Smooth muscle cell (in vitro differentiated cells): Measurements from ENCODE around the gene NDUFV1. TPM values are rescaled to one million over a fixed set of nuclear protein-coding genes. Genes with fewer than 3 reads are reported as not detected.

ENCODE experiments used
- DNase-seq: peaks from one replicate; lab custom pipeline; 2025; ENCODE audit not compliant: unreplicated experiment; lab: John Stamatoyannopoulos, UW
- H2AFZ ChIP-seq: fragments of 200-600 bp; sonication (generic); 2 replicates; pipeline ENCODE4 v1.6.0; 2016; ENCODE audit warnings: antibody characterized with exemption, low read depth, mild to moderate bottlenecking
- H3F3A ChIP-seq: fragments of 200-600 bp; sonication (generic); 2 replicates; pipeline ENCODE4 v1.6.0; 2017; ENCODE audit warnings: antibody characterized with exemption, low read depth
- H3K27ac ChIP-seq: fragments of 200-600 bp; sonication (generic); 2 replicates; pipeline ENCODE4 v1.5.1; 2016; ENCODE audit warnings: low read depth, mild to moderate bottlenecking
- H3K27me3 ChIP-seq: fragments of 200-600 bp; sonication (generic); 2 replicates; pipeline ENCODE4 v1.6.1; 2016; ENCODE audit warnings: low read depth, mild to moderate bottlenecking
- H3K36me3 ChIP-seq: fragments of 200-600 bp; sonication (generic); 2 replicates; pipeline ENCODE4 v1.5.1; 2016; ENCODE audit warnings: low read depth
- H3K4me1 ChIP-seq: fragments of 200-600 bp; sonication (generic); 2 replicates; pipeline ENCODE4 v1.5.1; 2016; ENCODE audit warnings: low read depth
- H3K4me2 ChIP-seq: fragments of 200-600 bp; sonication (generic); 2 replicates; pipeline ENCODE4 v1.6.0; 2016; ENCODE audit warnings: mild to moderate bottlenecking
- H3K4me3 ChIP-seq: fragments of 200-600 bp; sonication (generic); 2 replicates; pipeline ENCODE4 v1.5.1; 2016; ENCODE audit warnings: mild to moderate bottlenecking
- H3K79me2 ChIP-seq: fragments of 200-600 bp; sonication (generic); 2 replicates; pipeline ENCODE4 v1.6.0; 2016; ENCODE audit warnings: low read depth, mild to moderate bottlenecking
- H3K9ac ChIP-seq: fragments of 200-600 bp; sonication (generic); 2 replicates; pipeline ENCODE4 v1.6.0; 2016; ENCODE audit warnings: low read depth
- H3K9me3 ChIP-seq: fragments of 200-600 bp; sonication (generic); replicated peaks from 2 replicates; pipeline ENCODE4 v1.5.1; 2016; ENCODE audit warnings: low read depth
- H4K20me1 ChIP-seq: fragments of 200-600 bp; sonication (generic); 2 replicates; pipeline ENCODE4 v1.6.0; 2016; ENCODE audit warnings: low read depth
- WGBS: methylation state at CpG from one replicate; pipeline ENCODE4 v1.1.7; 2016; ENCODE audit warnings: low lambda C conversion rate; 5-methylcytosine and 5-hydroxymethylcytosine counted together
- polyA plus RNA-seq: library from polyadenylated mRNA; unstranded; fragments of >200 nt; fragmentation: Nextera tagmentation; extraction: Ambion mirVana; gene quantifications from 2 replicates; pipeline ENCODE4 v1.2.1, GENCODE V29; 2016
- total RNA-seq: library from RNA; depleted of rRNA; stranded (reverse); fragments of >200 nt; gene quantifications from 2 replicates; pipeline ENCODE4 v1.2.3, GENCODE V29; 2014
- TF ChIP-seq, protein P1 (sequence below): fragments of 200-600 bp; sonication (generic); IDR thresholded peaks from 2 replicates; pipeline ENCODE4 v1.5.1; 2017; ENCODE audit warnings: borderline replicate concordance, mild to moderate bottlenecking, antibody characterized with exemption; ENCODE audit not compliant: insufficient read depth, poor library complexity, severe bottlenecking

Gene NDUFV1
- total and polyA plus RNA-seq, 2 experiments from 2014 or later: 111 to 201 TPM

DNA sequence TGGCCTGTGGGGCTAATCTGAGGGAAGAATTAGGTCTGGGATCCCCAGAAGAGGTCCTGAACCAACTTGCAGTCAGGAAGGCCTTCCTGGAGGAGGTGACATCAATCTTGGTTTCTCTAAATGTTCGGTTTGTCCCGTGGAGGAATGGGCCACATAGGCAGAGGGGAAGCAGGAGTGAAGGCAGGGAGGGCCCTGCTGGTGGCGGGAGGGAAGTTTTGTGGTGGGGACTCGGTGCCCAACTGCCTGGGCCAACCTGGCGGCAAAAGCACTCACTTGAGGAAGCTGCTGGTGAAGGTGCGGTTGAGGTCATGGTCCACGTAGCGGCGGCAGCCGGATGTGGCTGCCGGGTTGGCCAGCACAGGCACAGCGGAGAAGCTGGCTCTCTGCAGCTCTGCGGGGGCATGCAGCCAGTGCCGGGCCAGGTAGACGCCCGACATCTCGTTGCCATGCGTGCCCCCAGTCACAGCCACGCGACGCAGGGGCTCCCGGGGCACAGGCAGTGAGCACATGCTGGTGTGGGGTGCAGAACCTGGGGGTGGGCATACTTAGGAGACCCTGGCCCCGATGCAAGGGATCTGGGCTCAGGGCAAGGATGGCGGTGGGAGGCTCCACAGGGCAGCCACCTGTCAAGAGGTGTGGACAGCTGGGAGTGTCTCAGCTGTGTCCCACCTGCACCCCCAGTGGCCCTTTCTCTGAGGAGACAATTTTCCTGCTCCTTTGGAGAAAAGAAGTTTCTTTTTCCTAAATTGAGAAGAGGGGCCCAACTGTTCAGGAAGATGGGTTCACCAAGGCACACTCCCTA lies 40.0 kb downstream of the NDUFV1 start:
- no peak for DNase-seq
- H3K27me3 ChIP-seq: no peaks in the 10 kb centered on the region
- H2AFZ ChIP-seq: no peak overlapping the region
- WGBS: 90% methylated on average over 24 of the region's 24 CpGs
- H3K79me2 ChIP-seq: no peaks in the 10 kb centered on the region
- H3K4me3 ChIP-seq: no peak overlapping the region
- H4K20me1 ChIP-seq: no peaks in the 10 kb centered on the region
- H3K27ac ChIP-seq: no peak overlapping the region
- TF ChIP-seq, protein P1, sequence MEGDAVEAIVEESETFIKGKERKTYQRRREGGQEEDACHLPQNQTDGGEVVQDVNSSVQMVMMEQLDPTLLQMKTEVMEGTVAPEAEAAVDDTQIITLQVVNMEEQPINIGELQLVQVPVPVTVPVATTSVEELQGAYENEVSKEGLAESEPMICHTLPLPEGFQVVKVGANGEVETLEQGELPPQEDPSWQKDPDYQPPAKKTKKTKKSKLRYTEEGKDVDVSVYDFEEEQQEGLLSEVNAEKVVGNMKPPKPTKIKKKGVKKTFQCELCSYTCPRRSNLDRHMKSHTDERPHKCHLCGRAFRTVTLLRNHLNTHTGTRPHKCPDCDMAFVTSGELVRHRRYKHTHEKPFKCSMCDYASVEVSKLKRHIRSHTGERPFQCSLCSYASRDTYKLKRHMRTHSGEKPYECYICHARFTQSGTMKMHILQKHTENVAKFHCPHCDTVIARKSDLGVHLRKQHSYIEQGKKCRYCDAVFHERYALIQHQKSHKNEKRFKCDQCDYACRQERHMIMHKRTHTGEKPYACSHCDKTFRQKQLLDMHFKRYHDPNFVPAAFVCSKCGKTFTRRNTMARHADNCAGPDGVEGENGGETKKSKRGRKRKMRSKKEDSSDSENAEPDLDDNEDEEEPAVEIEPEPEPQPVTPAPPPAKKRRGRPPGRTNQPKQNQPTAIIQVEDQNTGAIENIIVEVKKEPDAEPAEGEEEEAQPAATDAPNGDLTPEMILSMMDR: no peak
- no peaks in the 10 kb centered on the region for H3K9me3 ChIP-seq
- H3K36me3 ChIP-seq: no peaks in the 10 kb centered on the region
- H3K4me2 ChIP-seq: no peak overlapping the region
- H3F3A ChIP-seq: no peaks in the 10 kb centered on the region
- H3K4me1 ChIP-seq: no peaks in the 10 kb centered on the region
- no peak overlapping the region for H3K9ac ChIP-seq

DNA sequence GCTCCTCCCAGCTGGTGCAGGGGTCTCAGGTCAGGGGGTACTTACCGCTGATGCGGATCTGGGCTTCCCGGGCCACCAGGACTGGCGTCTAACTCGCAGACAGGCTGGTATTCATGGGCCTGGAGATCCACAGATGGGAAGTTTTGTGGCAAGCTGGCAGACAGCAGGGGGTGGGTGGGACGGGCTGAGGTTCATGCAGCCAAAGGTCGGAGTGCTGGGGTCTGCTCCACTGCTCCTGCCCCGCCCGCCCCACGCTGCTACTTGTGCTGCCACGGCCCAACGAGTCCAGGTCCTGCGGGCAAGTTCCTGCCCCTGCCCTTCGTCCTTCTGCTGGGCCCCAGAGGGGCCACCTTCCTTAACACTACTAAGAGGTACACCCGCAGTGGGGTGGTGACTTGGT lies 40.7 kb downstream of the NDUFV1 start:
- H3K9me3 ChIP-seq: no peaks in the 10 kb centered on the region
- no peak overlapping the region for H3K27ac ChIP-seq
- TF ChIP-seq, protein P1: no peak
- no peaks in the 10 kb centered on the region for H3K27me3 ChIP-seq
- no peaks in the 10 kb centered on the region for H3K79me2 ChIP-seq
- 89% methylated on average over 8 of the region's 15 CpGs for WGBS
- H4K20me1 ChIP-seq: no peaks in the 10 kb centered on the region
- no peak overlapping the region for H3K4me2 ChIP-seq
- no peak for DNase-seq
- no peaks in the 10 kb centered on the region for H3K36me3 ChIP-seq
- no peaks in the 10 kb centered on the region for H3K4me1 ChIP-seq
- H3K9ac ChIP-seq: no peak overlapping the region
- H3F3A ChIP-seq: no peaks in the 10 kb centered on the region
- no peak overlapping the region for H3K4me3 ChIP-seq
- no peak overlapping the region for H2AFZ ChIP-seq

DNA sequence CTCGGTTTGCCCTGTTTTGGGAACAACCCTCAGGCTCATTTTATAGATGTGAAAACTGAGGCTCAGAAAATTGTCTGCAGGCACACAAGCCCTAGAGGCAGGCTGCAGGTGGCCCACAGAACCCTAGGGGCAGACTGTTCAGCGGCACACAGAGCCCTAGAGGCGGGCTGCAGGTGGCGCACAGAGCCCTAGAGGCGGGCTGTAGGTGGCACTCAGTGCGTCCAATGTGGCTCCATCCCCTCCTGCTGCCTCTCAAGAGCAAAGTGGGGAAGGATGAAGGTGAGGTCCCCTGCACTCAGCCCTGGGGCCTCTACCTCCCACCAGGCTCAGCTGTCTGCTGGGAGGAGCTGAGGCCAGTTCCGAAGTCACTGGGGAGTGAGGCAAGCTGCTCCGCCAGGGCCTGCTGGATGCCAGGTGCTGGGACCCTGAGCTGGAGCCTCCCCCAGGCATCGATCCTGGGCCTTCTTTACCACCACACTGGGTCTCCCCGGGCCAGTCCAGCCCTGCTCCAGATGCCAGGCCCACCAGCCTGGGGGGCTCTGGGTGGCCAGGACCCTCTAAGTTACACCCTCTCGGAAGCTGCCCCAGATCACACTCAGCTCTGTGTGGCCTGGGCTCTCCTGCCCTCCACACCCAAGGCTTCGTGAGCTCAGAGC lies 41.5 kb downstream of the NDUFV1 start:
- Histone ChIP-seq H3K79me2 (no peaks in the 10 kb centered on the region), H3K4me1 (no peaks in the 10 kb centered on the region), H3K36me3 (no peaks in the 10 kb centered on the region), H4K20me1 (no peaks in the 10 kb centered on the region), H3K4me3 (no peak overlapping the region), H3K9me3 (no peaks in the 10 kb centered on the region), H3K9ac (no peak overlapping the region), H3K4me2 (no peak overlapping the region), H3F3A (no peaks in the 10 kb centered on the region), H2AFZ (no peak overlapping the region), H3K27me3 (no peaks in the 10 kb centered on the region), H3K27ac (no peak overlapping the region)
- WGBS: 70% methylated on average over 12 of the region's 12 CpGs
- DNase-seq: no peak
- TF ChIP-seq, protein P1: no peak
